GM19238 (cell line): ENCODE results near the gene GABARAPL1.

Experiments
- DNase-seq: peaks from one replicate; pipeline ENCODE4 v3.0.0; 2011; ENCODE audit warnings: low spot score; ENCODE audit not compliant: insufficient read length

GABARAPL1 gene

DNA sequence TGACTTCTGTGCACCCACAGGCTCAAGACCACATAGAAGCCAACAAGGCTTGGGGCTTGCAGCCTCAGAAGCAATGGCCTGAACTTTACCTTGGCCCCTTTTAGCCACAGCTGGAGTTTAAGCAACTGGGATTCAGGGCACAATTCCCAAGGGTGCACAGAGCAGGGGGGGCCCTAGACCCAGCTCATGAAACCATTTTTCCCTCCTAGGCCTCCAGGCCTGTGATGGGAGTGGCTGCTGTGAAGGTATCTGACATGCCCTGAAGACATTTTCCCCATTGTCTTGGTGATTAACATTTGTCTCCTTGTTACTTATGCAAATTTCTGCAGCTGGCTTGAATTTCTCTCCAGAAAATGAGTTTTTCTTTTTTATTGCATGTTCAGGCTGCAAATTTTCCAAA, 21.9 kb downstream of the GABARAPL1 start:
- DNase-seq: no peak

DNA sequence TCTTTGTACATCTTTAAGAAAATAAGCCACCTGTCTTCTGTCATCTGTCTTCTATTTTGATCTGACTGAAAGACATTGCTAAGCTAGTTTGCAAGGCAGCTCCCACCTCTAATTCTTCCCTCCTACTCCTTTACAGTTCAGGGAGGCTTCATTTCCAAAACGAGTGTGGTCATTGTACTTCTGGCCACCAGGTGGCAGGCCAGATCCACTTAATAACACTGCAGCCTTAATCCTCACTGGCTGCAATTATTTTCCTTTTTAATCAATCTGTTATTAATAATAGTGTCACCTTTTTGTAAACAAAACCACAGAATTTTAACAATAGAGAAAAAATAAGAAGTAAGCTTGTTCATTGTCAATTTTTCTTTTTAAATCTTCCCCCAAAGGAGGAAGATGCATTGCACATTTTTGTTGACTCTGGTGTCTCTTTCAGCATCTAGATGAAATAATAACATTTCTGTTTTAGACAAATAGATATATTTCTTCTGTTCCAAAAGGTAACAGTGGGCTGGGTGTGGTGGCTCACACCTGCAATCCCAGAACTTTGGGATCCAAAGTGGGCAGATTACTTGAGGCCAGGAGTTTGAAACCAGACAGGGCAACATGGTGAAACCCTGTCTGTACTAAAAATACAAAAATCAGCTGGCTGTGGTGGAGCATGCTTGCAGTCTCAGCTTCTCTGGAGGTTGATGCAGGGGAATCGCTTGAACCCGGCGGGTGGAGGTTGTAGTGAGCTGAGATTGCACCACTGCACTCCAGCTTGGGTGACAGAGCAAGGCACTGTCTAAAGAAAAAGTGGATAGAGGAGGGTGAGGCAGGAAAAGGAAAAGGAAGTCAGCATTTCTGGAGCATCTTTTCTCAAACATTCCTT, 23.3 kb downstream of the GABARAPL1 start:
- DNase-seq: peak; percentile 11

DNA sequence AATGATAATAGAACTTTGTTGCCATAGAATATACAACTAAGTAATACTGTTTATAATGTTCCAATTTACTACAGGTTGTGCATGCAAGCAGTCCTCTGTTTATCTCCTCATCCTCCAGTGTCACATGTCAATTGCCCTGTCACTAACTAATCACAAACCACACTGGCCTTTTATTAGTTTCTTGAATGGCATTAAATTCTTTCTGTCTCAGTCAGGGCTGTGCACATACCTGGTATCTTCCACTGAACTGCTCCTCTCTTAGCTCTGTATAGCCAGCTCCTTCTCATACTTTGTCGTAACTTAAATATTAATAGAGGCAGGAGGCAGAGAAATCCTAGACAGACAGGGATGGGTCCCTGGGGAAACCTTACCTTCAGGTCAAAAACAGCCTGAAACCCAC, 24.0 kb downstream of the GABARAPL1 start:
- DNase-seq: no peak

DNA sequence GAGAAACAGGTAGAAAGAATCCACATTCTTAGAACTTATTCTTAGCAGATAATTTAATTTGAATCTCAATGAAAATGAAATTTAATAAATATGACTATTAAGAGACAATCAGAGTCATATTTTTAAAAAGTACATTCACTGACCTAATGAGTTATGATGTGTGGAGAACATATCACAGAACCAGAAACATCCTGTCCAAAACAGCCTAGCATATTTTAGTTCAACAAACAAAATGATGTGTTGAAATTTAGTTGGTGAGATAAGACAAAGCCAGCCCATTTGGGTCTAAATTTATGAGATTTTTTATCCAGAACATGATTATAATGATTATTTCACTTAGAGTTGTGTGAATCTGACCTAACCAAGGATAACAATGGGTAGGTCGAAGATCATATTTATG, 25.8 kb downstream of the GABARAPL1 start:
- DNase-seq: no peak

DNA sequence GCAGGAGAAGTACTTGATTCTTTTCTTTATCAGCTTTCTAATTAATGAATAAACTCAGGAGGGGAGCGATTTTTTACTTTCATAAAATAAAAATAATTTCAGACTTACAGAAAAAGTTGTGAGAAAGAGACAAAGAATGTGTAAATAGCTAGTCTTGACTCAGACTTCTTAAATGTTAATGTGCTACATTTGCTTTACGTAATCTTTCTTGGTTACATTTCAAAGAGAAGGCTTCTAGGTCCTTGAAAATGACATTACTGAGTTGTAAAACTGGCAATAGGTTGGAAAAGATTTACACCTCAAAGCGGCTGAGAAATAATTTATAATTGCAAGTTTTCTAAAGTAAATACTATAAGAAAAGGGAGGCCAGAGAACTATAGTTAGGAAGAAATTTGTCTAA, 28.6 kb downstream of the GABARAPL1 start:
- DNase-seq: no peak

DNA sequence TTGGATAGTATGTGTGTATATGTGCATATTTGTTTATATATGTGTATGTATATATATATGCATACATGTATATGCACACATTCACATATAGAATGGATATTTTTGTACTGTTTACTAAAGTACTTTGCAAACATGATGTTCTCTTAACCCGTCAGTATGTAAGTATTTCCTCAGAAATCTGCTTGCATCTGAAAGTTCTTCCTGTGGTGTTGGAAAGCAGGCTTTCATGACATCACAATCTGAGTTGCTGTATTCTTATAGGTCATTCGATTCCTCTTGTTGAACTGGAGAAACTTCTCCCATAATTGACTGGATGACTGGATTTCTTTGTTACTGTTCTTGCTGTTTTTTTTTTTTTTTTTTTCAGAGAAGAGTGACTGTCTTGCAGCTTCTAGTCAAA, 29.1 kb downstream of the GABARAPL1 start:
- no peak for DNase-seq

DNA sequence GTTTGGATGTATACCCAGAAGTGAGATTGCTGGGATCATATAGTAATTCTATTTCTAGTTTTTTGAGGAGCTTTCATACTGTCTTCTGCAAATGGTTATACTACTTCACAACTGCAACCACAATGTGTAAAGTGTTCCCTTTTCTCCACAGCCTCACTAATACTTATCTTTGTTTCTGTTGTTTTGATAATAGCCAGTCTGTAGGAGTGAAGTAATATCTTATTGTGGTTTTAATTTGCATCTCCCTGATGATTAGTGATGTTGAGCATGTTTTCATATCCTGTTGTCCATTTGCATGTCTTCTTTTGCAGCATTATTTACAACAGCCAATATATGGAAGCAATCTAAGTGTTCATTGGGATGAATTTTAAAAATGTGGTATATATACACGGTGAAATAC, 29.9 kb downstream of the GABARAPL1 start:
- no peak for DNase-seq

DNA sequence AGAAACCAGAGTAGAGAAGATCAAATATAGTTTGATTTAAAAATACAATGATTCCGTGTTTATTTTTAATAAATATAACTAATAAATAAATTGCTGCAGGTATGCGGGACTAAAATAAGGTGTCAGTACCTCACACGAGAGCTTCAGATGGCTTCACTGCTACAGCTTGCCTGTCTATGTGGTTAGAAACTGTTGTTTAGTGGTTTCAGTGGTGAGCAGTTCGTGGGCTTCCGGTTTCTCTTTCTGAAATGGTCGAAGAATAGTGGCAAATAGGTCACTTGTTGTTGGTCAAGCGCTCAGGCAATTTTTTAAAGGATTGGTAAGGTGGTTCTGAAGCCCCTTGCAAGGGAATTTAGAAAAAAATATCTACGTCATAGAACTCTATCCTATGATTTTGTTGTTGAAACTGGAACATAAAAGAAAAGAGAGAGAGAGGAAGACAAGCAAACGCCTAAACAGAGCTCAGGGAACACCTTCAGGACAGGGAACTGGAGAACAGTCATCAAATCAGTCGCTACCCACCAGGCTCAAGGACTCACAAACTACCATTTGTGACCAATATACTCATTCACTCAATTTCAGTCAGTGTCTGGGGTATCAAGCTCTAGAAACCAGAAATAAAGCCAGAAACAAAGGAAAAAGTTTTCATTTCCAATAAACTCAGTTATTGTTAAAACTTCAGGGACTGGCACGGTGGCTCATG, 31.3 kb downstream of the GABARAPL1 start:
- peak; percentile 19 for DNase-seq

DNA sequence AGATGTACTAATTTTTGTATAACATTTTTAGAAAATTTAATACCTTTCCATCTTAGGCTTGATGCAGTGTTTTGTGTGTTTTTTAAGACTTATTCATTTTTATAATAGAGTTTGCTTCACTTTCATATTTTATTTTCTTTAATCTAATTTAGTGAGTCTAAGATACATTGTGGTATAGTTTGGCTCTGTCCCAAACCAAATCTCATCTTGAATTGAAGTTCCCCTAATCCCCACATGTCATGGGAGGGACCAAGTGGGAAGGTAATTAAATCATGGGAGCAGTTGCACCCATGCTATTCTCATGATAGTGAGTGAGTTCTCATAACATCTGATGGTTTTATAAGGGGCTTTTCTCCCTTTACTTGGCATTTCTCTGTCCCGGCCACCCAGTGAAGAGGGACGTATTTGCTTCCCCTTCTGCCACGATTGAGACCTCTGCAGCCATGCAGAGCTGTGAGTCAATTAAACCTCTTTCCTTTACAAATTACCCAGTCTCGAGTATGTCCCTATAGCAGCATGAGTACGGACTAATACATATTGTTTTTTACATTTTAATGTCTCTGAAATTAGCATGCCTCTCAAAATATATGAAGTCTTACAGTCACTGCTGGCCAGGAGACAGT, 34.9 kb downstream of the GABARAPL1 start:
- no peak for DNase-seq

DNA sequence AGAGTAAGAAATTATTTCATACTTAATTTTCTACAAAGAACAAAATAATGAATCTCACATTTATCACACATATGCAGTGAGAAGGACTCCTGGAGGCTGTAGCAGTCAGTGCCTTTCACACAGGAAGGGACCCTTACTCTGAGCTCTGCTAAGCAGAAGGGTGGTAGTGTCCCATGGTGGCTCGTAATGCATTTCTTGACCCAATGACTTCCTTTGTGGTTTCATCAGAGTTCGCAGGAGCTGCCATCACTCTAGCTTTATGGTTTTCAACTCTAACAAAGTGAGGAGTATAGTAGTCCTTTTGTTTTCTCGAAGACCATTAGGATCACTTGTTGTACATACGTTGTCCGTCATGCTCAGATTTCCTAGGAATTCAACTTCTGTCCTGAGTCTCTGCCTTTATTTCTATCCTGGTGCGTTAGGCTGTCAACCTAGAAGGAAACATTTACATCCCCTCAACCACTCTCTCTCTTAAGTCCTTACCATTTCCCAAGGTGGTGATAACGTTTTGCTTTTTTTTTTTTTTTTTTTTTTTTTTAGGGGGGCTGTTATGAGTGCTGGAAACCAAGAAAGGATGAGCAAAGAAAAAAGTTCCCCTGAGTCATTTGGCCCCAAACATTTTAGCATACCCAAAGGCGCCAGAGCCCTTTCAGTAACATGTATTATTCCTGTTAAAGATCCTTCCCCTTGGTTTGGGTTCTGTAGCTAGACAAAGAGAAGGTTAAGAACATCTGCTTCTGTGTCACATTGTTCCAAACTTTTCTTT, 37.2 kb downstream of the GABARAPL1 start:
- no peak for DNase-seq

DNA sequence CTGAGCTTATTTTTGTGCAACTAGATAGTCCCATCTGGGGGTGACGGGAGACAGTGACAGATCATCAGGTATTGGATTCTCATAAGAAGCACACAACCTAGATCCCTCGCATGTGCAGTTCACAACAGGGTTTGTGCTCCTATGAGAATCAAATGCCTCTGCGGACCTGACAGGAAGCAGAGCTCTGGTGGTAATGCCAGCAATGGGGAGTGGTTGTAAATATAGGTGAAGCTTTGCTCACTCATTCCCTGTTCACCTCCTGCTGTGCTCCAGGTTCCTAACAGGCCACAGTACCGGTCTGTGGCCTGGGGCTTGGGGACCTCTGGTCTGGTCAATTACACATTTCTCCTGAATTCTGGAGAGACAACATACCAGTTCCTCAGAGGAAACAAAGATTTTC, 39.0 kb downstream of the GABARAPL1 start:
- DNase-seq: no peak

DNA sequence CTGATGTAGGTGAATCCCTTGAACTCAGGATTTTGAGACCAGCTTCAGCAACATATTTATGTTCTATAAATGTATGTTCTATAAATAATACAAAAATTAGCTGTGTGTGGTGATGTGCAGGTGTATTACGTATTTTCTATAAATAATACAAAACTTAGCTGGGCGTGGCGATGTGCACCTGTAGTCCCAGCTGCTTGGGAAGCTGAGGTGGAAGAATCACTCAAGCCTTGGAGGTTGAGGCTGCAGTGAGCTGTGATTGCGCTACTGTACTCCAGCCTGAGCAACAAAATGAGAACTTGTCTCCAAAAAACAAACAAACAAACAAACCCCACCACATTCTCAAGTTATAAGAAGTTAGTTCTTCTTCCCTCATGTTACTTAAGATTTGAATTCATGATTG, 39.5 kb downstream of the GABARAPL1 start:
- DNase-seq: no peak

DNA sequence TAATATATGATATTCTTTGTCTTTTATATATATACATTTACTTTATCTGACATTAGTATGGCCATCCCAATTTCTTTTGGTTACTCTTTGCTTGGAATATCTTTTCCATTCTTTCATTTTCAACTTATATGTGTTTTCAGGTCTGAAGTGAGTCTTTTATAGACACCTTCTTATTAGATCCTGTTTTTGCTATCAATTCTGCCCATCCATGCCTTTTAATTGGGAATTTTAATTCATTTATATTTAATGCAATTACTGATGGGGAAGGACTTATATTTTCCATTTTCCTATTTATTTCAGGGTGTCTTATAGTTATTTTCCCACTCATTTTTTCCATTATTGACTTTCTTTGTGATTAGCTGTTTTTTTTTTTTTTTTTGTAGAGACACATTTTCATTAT, 43.4 kb downstream of the GABARAPL1 start:
- DNase-seq: no peak

DNA sequence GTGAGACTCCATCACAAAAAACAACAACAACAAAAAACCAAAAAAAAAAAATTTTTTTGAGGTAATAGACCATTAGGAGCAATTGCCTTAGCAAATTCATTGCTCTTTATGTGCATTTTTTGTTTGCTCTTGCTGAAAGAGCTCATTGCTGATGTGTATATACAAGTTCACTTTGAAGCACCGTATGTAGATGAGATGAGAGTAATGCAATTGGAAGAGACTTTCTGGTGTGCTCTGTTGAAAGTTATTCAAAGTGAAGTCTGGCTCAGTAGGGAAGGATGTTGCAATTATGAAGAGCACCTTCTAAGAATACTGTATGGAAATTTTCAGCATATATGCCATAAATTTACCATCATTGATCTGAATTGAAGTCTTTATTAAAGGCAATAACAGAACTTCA, 48.2 kb downstream of the GABARAPL1 start:
- DNase-seq: no peak

DNA sequence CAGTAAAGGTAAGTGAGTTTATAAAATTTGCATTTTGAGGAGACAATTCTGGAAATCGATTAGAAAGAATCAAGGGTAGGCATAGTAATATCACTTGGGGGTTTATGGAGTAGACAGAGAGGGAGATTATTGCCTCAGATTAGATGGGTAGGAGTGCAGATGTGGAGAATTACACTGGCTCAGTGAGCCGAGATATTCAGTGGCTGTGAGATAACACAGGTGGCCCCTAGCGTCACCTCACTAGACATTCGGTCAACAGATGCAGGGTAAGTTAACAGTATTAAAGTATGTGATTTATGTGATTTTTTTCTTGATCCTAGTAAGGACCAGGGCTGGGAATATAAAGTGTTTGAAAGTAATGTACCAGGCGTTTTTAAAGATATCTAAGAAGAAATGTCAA, 55.4 kb downstream of the GABARAPL1 start:
- no peak for DNase-seq

DNA sequence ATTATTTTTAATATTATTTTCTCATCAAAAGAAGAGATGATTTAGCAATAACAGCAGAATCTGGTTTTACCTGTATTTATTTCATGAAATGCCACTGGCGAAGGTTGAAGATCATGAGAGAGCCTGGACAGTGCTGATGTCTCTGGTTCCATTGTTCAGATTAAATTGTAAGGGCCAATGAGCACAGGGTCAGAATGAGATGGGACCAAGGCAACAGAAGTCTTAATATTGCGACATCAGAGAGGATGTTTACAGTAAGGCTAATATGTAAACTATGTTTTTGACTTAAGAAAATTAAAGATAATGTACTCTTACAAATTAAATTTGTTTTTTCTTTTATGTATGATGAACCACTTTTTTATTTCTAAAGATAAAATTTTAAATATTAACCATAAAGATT, 59.8 kb downstream of the GABARAPL1 start:
- no peak for DNase-seq
